ENCODE results near the gene LHFPL3.

LHFPL3 gene

DNA sequence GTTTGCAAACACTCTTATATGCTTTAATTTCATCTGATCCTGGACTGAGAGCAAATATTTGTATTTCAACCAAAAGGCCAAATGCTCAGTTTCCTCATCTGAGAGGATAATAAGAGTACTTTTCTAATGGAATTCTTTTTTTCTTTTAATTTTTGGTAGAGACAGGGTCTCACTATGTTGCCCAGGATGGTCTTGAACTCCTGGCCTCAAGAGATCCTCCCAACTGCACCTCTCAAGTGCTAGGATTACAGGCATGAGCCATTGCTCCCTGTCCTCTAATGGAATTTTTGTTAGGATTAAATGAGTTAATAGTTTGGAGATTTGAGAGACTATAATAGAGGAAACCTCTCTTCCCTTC, 617.2 kb downstream of the LHFPL3 start:
- H3K9me3 ChIP-seq (ENCODE audit: control insufficient read depth, insufficient read depth, low read length) = no peaks in the 10 kb centered on the region
- no peaks in the 10 kb centered on the region for H4K20me1 ChIP-seq (ENCODE audit: control insufficient read depth, insufficient read depth, low read depth, low read length)
- H3K36me3 ChIP-seq (ENCODE audit: control insufficient read depth, low read length) = peaks cover 5% of the 10 kb centered on the region; the same call in 1 of the 2 replicates
- peaks cover 40% of the 10 kb centered on the region for H3K79me2 ChIP-seq (ENCODE audit: control insufficient read depth, low read length)
- H3K4me3 ChIP-seq (ENCODE audit: low read length) = peak overlapping the region; percentile 81
- peaks cover 97% of the 10 kb centered on the region for H3K4me1 ChIP-seq (ENCODE audit: control insufficient read depth, low read length)
- no peaks in the 10 kb centered on the region for H3K9me2 ChIP-seq (replicated peaks; ENCODE audit: control insufficient read depth, low read length)
- peak overlapping the region; percentile 70 for H3K4me2 ChIP-seq (ENCODE audit: low read length)
- H3F3A ChIP-seq (ENCODE audit: control insufficient read depth, insufficient read depth) = peaks cover 40% of the 10 kb centered on the region
- H3K27me3 ChIP-seq (ENCODE audit: control insufficient read depth, low read length) = no peaks in the 10 kb centered on the region
- TF ChIP-seq, protein P1, sequence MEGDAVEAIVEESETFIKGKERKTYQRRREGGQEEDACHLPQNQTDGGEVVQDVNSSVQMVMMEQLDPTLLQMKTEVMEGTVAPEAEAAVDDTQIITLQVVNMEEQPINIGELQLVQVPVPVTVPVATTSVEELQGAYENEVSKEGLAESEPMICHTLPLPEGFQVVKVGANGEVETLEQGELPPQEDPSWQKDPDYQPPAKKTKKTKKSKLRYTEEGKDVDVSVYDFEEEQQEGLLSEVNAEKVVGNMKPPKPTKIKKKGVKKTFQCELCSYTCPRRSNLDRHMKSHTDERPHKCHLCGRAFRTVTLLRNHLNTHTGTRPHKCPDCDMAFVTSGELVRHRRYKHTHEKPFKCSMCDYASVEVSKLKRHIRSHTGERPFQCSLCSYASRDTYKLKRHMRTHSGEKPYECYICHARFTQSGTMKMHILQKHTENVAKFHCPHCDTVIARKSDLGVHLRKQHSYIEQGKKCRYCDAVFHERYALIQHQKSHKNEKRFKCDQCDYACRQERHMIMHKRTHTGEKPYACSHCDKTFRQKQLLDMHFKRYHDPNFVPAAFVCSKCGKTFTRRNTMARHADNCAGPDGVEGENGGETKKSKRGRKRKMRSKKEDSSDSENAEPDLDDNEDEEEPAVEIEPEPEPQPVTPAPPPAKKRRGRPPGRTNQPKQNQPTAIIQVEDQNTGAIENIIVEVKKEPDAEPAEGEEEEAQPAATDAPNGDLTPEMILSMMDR (IDR thresholded peaks at IDR 0.05; ENCODE audit: low read depth, low read length, poor library complexity, severe bottlenecking) = no peak
- TF ChIP-seq EZH2phosphoT487 (IDR thresholded peaks at IDR 0.05; ENCODE audit: borderline replicate concordance, low read length) = no peak
- peak overlapping the region; percentile 96 for H3K27ac ChIP-seq (ENCODE audit: low read depth, low read length)

DNA sequence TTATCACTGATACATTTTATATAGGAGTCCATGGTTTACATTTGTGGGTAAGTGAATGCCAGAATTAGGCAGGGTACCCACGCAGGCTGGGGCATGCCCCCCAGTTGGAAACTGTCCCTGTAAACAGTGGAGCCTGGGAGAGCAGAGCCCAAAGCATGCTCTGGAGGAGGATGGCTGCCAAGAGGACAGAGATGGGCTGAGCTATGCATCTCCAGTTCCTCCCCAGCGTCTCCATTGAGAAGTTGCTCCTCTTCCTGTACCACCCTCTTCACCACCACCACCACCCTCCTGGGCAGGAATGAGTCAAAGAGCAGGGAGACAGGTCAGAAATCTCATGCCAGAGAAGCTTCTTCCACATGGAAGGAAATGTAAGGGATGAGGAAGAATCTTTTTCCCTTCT, 617.9 kb downstream of the LHFPL3 start:
- Histone ChIP-seq H3F3A (ENCODE audit: control insufficient read depth, insufficient read depth) (peaks cover 40% of the 10 kb centered on the region), H3K9me2 (replicated peaks; ENCODE audit: control insufficient read depth, low read length) (no peaks in the 10 kb centered on the region), H4K20me1 (ENCODE audit: control insufficient read depth, insufficient read depth, low read depth, low read length) (no peaks in the 10 kb centered on the region), H3K4me1 (ENCODE audit: control insufficient read depth, low read length) (peaks cover 98% of the 10 kb centered on the region), H3K9me3 (ENCODE audit: control insufficient read depth, insufficient read depth, low read length) (no peaks in the 10 kb centered on the region), H3K4me3 (ENCODE audit: low read length) (peak overlapping the region; percentile 81), H3K79me2 (ENCODE audit: control insufficient read depth, low read length) (peaks cover 36% of the 10 kb centered on the region), H3K4me2 (ENCODE audit: low read length) (peak overlapping the region; percentile 70), H3K27me3 (ENCODE audit: control insufficient read depth, low read length) (no peaks in the 10 kb centered on the region), H3K27ac (ENCODE audit: low read depth, low read length) (peak overlapping the region; percentile 96), H3K36me3 (ENCODE audit: control insufficient read depth, low read length) (peaks cover 3% of the 10 kb centered on the region; the same call in 1 of the 2 replicates)
- TF ChIP-seq EZH2phosphoT487 (IDR thresholded peaks at IDR 0.05; ENCODE audit: borderline replicate concordance, low read length) = no peak
- TF ChIP-seq, protein P1 (IDR thresholded peaks at IDR 0.05; ENCODE audit: low read depth, low read length, poor library complexity, severe bottlenecking) = no peak

DNA sequence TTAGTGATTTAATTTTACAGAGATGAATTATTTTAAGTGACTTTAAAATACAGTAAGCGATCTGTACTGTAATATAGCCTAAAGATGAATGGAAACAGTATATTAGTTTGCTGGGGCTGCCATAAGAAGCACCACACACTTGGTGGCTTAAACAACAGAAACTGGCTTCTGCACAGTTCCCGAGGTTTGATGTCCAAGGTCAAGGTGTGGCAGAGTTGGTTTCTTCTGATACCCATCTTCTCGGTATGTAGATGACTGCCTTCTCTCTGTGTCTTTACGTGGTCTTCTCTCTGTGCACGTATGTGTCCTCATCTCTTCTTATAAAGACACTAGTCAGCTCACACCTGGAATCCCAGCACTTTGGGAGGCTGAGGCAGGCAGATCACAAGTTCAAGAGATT, 621.6 kb downstream of the LHFPL3 start:
- Histone ChIP-seq H3K9me2 (replicated peaks; ENCODE audit: control insufficient read depth, low read length) (no peaks in the 10 kb centered on the region), H3K36me3 (ENCODE audit: control insufficient read depth, low read length) (no peaks in the 10 kb centered on the region), H3F3A (ENCODE audit: control insufficient read depth, insufficient read depth) (peaks cover 12% of the 10 kb centered on the region), H4K20me1 (ENCODE audit: control insufficient read depth, insufficient read depth, low read depth, low read length) (no peaks in the 10 kb centered on the region), H3K4me1 (ENCODE audit: control insufficient read depth, low read length) (peaks cover 72% of the 10 kb centered on the region), H3K4me2 (ENCODE audit: low read length) (peak overlapping the region; percentile 47), H3K79me2 (ENCODE audit: control insufficient read depth, low read length) (peaks cover 27% of the 10 kb centered on the region), H3K9me3 (ENCODE audit: control insufficient read depth, insufficient read depth, low read length) (no peaks in the 10 kb centered on the region), H3K4me3 (ENCODE audit: low read length) (peak overlapping the region; percentile 34), H3K27me3 (ENCODE audit: control insufficient read depth, low read length) (no peaks in the 10 kb centered on the region), H3K27ac (ENCODE audit: low read depth, low read length) (peak overlapping the region; percentile 12)
- no peak for TF ChIP-seq EZH2phosphoT487 (IDR thresholded peaks at IDR 0.05; ENCODE audit: borderline replicate concordance, low read length)
- TF ChIP-seq, protein P1 (IDR thresholded peaks at IDR 0.05; ENCODE audit: low read depth, low read length, poor library complexity, severe bottlenecking) = no peak
